HepG2 (cell line): ENCODE data around the gene CLN6. TPM values are rescaled to one million over a fixed set of nuclear protein-coding genes. Genes with fewer than 3 reads are reported as not detected.

Source experiments
- ATAC-seq: fragments of 200-7000 bp; cut with Tn5 transposase; 3 replicates; pipeline ENCODE4 v1.9.1; 2020; ENCODE audit warnings: mild to moderate bottlenecking, moderate library complexity
- BruUV-seq: library from RNA; stranded (reverse); fragments of 400-500 nt; replicated peaks from 2 replicates; lab custom pipeline; 2021; lab: Mats Ljungman, UMichigan
- CTCF ChIA-PET: fragments of 300-600 bp; formaldehyde crosslinking; extraction: SDS; loops from one replicate; lab custom pipeline; 2021; ENCODE audit warnings: low total read pairs, inconsistent platforms, low intra/inter-chr PET ratio; lab: Yijun Ruan, JAX
- POLR2A ChIA-PET: fragments of 350-600 bp; sonication (Branson Sonifier 250); formaldehyde crosslinking; loops from one replicate; lab custom pipeline; 2020; ENCODE audit warnings: antibody characterized with exemption, inconsistent platforms; lab: Yijun Ruan, JAX
- DNase-seq: peaks from one replicate; pipeline ENCODE4 v3.0.0-alpha.2; 2015; ENCODE audit warnings: low spot score
- FAIRE-seq: peaks from 3 replicates; lab custom pipeline; 2011; peaks lifted over from hg19 to GRCh38; lab: Jason Lieb, UNC
- H2AFZ ChIP-seq: one replicate; pipeline ENCODE4 v1.6.1; 2011; ENCODE audit warnings: low read length, inconsistent platforms
- H3K27ac ChIP-seq: fragments of 300-600 bp; 3 replicates; pipeline ENCODE4 v1.8.0; 2011; ENCODE audit warnings: mixed run types, mild to moderate bottlenecking, mixed read lengths, low read length, inconsistent platforms; ENCODE audit not compliant: insufficient read depth; ENCODE audit errors: extremely low read length
- H3K27me3 ChIP-seq, 2 experiments: fragments of 200-600 bp in 1 of 2; 2 replicates in 1 of 2; 3 replicates in 1 of 2; pipeline versions ENCODE4 v1.6.0 to v1.8.0; 2011; ENCODE audit warnings: low read length in 2 of 2, mild to moderate bottlenecking in 2 of 2, moderate library complexity in 2 of 2, inconsistent platforms in 1 of 2; ENCODE audit not compliant: insufficient read depth in 2 of 2, control insufficient read depth in 1 of 2
- H3K36me3 ChIP-seq, 2 experiments: fragments of 200-600 bp in 1 of 2; replicated peaks in 1 of 2; 2 replicates in 1 of 2; 3 replicates in 1 of 2; pipeline versions ENCODE4 v1.5.1 to v1.8.0; 2011; ENCODE audit warnings: low read length in 2 of 2, inconsistent platforms in 1 of 2; ENCODE audit not compliant: insufficient read depth in 2 of 2, control insufficient read depth in 1 of 2
- H3K4me1 ChIP-seq: 2 replicates; pipeline ENCODE4 v1.5.1; 2012; ENCODE audit warnings: low read length, inconsistent platforms; ENCODE audit not compliant: insufficient read depth
- H3K4me2 ChIP-seq: 2 replicates; pipeline ENCODE4 v1.6.0; 2011; ENCODE audit warnings: low read depth, low read length, inconsistent platforms
- H3K4me3 ChIP-seq, 3 experiments: fragments of 200-600 bp in 1 of 3; sonication (generic), shearing (Covaris generic) in 1 of 3; replicated peaks in 1 of 3; 2 replicates each; pipeline ENCODE4 v1.5.1; 2011 to 2016; ENCODE audit warnings: low read length in 3 of 3, inconsistent platforms in 2 of 3, low read depth in 2 of 3, mild to moderate bottlenecking in 2 of 3, control low read depth in 1 of 3, mixed read lengths in 1 of 3; ENCODE audit not compliant: insufficient read depth in 1 of 3
- H3K79me2 ChIP-seq: one replicate; pipeline ENCODE4 v1.6.1; 2011; ENCODE audit warnings: low read length, inconsistent platforms; ENCODE audit not compliant: insufficient read depth
- H3K9ac ChIP-seq: 2 replicates; pipeline ENCODE4 v1.6.0; 2011; ENCODE audit warnings: mild to moderate bottlenecking, low read depth, low read length, inconsistent platforms; ENCODE audit not compliant: insufficient read depth
- H3K9me3 ChIP-seq: 2 replicates; pipeline ENCODE4 v1.5.1; 2012; ENCODE audit warnings: mild to moderate bottlenecking, low read length
- H4K20me1 ChIP-seq: 2 replicates; pipeline ENCODE4 v1.6.0; 2011; ENCODE audit warnings: inconsistent platforms, mild to moderate bottlenecking, low read length, moderate library complexity; ENCODE audit not compliant: insufficient read depth
- FOXA3 ChIP-seq: IDR thresholded peaks from 2 replicates; pipeline ENCODE4 v1.6.1; 2016; ENCODE audit warnings: missing genetic modification reagents, missing compliant biosample characterization
- FOXO1 ChIP-seq: sonication (generic); formaldehyde crosslinking; IDR thresholded peaks from 2 replicates; pipeline ENCODE4 v1.4.0; 2020; ENCODE audit warnings: missing genetic modification reagents
- FOXP4 ChIP-seq: sonication (generic); formaldehyde crosslinking; IDR thresholded peaks from 2 replicates; pipeline ENCODE4 v1.4.0; 2020; ENCODE audit warnings: missing genetic modification reagents
- GATAD2A ChIP-seq: IDR thresholded peaks from 2 replicates; pipeline ENCODE4 v1.6.1; 2016
- GRHL1 ChIP-seq: sonication (generic); formaldehyde crosslinking; conservative IDR thresholded peaks from 2 replicates; pipeline ENCODE4 v1.8.0; 2022; ENCODE audit warnings: missing genetic modification reagents
- HDAC2 ChIP-seq: sonication (generic); formaldehyde crosslinking; IDR thresholded peaks from 2 replicates; pipeline ENCODE4 v1.4.0; 2020; ENCODE audit warnings: missing genetic modification reagents
- MEF2D ChIP-seq: sonication (generic); formaldehyde crosslinking; IDR thresholded peaks from 2 replicates; pipeline ENCODE4 v1.5.1; 2020; ENCODE audit warnings: mild to moderate bottlenecking, missing genetic modification reagents
- MTA1 ChIP-seq: sonication (generic); formaldehyde crosslinking; IDR thresholded peaks from 2 replicates; pipeline ENCODE4 v1.4.0; 2020; ENCODE audit warnings: missing genetic modification reagents, mild to moderate bottlenecking, borderline replicate concordance
- ZNF7 ChIP-seq: IDR thresholded peaks from 2 replicates; pipeline ENCODE4 v1.6.1; 2016; ENCODE audit warnings: missing biosample characterization, missing genetic modification reagents
- WGBS: methylation state at CpG from one replicate; pipeline ENCODE4 v1.1.6; 2017; ENCODE audit warnings: low lambda C conversion rate; 5-methylcytosine and 5-hydroxymethylcytosine counted together
- in situ Hi-C: cut with HindIII; loops from 2 replicates; pipeline ENCODE4 v1.10.0; 2017; ENCODE audit warnings: low pct_unique_long_range_greater_than_20kb; ENCODE audit not compliant: extremely low pct_ligation_motif_present
- intact Hi-C: fragments of 100-400 bp; cut with micrococcal nuclease; formaldehyde crosslinking; loops from one replicate; pipeline ENCODE4 v1.10.0; 2022; ENCODE audit not compliant: unreplicated experiment
- polyA plus RNA-seq, 8 experiments: library from polyadenylated mRNA; depleted of rRNA in 3 of 8; stranded (reverse) in 7 of 8; unstranded in 1 of 8; fragments of >200 nt; fragmentation: Illumina TruSeq in 4 of 8; extraction: Trizol in 4 of 8; gene quantifications; 2 replicates each; pipeline versions ENCODE4 v1.2.1 to v1.2.3, GENCODE V29; 2011 to 2016; ENCODE audit warnings: low read depth in 4 of 8, missing spikeins in 1 of 8, mixed read lengths in 1 of 8; ENCODE audit not compliant: insufficient read depth in 1 of 8
- total RNA-seq, 5 experiments: library from RNA; depleted of rRNA; stranded (reverse); fragments of >200 nt; fragmentation: Illumina TruSeq; extraction: Trizol; gene quantifications; 2 replicates each; pipeline ENCODE4 v1.2.3, GENCODE V29; 2016; ENCODE audit warnings: low read depth in 1 of 5
- TF ChIP-seq, protein P1 (sequence below): fragments of 450-650 bp; IDR thresholded peaks from 2 replicates; pipeline ENCODE4 v1.6.1; 2016
- TF ChIP-seq, protein P2 (sequence below): IDR thresholded peaks from 2 replicates; pipeline ENCODE4 v1.6.1; 2016

Gene CLN6
- total and polyA plus RNA-seq, 2 of the 13 experiments (the other 11 are each of a cell fraction or from before 2014, with no cell fraction given), result 24.9 to 27.1 TPM

- Histone ChIP-seq H3K79me2 (peaks cover 36% of the 10 kb centered on the region), H3K4me1 (peaks cover 78% of the 10 kb centered on the region), H3K9ac (peak overlapping the region; percentile 93), H3K27ac (peak overlapping the region; percentile 97), H4K20me1 (peaks cover 27% of the 10 kb centered on the region), H3K36me3 (no peaks in the 10 kb centered on the region), H3K27me3 (no peaks in the 10 kb centered on the region; a peak in 1 of 5 replicates), H3K9me3 (no peaks in the 10 kb centered on the region), H3K4me2 (peak overlapping the region; percentile 97), H2AFZ (peak overlapping the region; percentile 79), H3K4me3 (peak overlapping the region; percentile 92 to 99 (median 98))
- 0% methylated on average over 3 of the region's 3 CpGs for WGBS
- intact Hi-C loops, result loop anchor here (5.0 kb wide), 1 partner anchor 44 kb away; no protein-coding TSS in a partner anchor
- DNase-seq (no peak), ATAC-seq (no peak), FAIRE-seq (no peak)
- in situ Hi-C loops, result no loop called here
- TSS peak; percentile 80 for BruUV-seq
- peak; percentile 67; the same call in 1 of the 2 replicates for TF ChIP-seq ZNF7 (CRISPR knock-in tag)
- TF ChIP-seq, protein P1, sequence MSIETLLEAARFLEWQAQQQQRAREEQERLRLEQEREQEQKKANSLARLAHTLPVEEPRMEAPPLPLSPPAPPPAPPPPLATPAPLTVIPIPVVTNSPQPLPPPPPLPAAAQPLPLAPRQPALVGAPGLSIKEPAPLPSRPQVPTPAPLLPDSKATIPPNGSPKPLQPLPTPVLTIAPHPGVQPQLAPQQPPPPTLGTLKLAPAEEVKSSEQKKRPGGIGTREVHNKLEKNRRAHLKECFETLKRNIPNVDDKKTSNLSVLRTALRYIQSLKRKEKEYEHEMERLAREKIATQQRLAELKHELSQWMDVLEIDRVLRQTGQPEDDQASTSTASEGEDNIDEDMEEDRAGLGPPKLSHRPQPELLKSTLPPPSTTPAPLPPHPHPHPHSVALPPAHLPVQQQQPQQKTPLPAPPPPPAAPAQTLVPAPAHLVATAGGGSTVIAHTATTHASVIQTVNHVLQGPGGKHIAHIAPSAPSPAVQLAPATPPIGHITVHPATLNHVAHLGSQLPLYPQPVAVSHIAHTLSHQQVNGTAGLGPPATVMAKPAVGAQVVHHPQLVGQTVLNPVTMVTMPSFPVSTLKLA, result no peak
- POLR2A ChIA-PET, result interaction anchor here (0.8 to 3.1 kb wide), 12 partner anchors 9 to 540 kb away, joined by 3 to 51 read pairs (median 5); partner anchors contain the start of gene CLN6
- CTCF ChIA-PET, result no interaction called here
Observed at GRCh38 chr15:68276668-68277067, 47.1 kb upstream of the CLN6 start.

GRCh38 chr15:68275165-68275746 is 45.7 kb upstream of the CLN6 start:
- intact Hi-C loops (loop anchor here (5.0 kb wide), 1 partner anchor 43 kb away; no protein-coding TSS in a partner anchor), in situ Hi-C loops (no loop called here)
- peaks cover 15% of the 10 kb centered on the region for H4K20me1 ChIP-seq
- no peaks in the 10 kb centered on the region for H3K9me3 ChIP-seq
- no peaks in the 10 kb centered on the region; a peak in 1 of 5 replicates for H3K27me3 ChIP-seq
- peaks cover 75% of the 10 kb centered on the region for H3K4me1 ChIP-seq
- POLR2A ChIA-PET, result no interaction called here
- no TSS peak for BruUV-seq
- FAIRE-seq, result no peak
- CTCF ChIA-PET, result no interaction called here
- H3K27ac ChIP-seq, result peak overlapping the region; percentile 36
- WGBS, result 24% methylated on average over 3 of the region's 3 CpGs
- peak overlapping the region; percentile 97 for H3K4me2 ChIP-seq
- 0 out of 2 replicates have a peak overlapping the region, but pooled peaks have one; percentile 3 for H3K9ac ChIP-seq
- no peak overlapping the region for H3K4me3 ChIP-seq
- DNase-seq, result peak; percentile 68
- no peak overlapping the region for H2AFZ ChIP-seq
- peaks cover 22% of the 10 kb centered on the region for H3K79me2 ChIP-seq
- ATAC-seq, result no peak
- H3K36me3 ChIP-seq, result no peaks in the 10 kb centered on the region
- peak; percentile 89 for TF ChIP-seq FOXA3 (CRISPR knock-in tag)
- TF ChIP-seq, protein P2, sequence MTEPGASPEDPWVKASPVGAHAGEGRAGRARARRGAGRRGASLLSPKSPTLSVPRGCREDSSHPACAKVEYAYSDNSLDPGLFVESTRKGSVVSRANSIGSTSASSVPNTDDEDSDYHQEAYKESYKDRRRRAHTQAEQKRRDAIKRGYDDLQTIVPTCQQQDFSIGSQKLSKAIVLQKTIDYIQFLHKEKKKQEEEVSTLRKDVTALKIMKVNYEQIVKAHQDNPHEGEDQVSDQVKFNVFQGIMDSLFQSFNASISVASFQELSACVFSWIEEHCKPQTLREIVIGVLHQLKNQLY (CRISPR knock-in tag), result no peak
- no peak for TF ChIP-seq GRHL1 (CRISPR knock-in tag)
- no peak for TF ChIP-seq MTA1
- peak; percentile 72; the same call in 1 of the 2 replicates for TF ChIP-seq MEF2D (CRISPR knock-in tag)
- no peak for TF ChIP-seq HDAC2 (CRISPR knock-in tag)
- TF ChIP-seq FOXO1 (CRISPR knock-in tag), result peak; percentile 75; the same call in 1 of the 2 replicates
- TF ChIP-seq GATAD2A (CRISPR knock-in tag), result peak; percentile 60
- peak; percentile 78 for TF ChIP-seq FOXP4 (CRISPR knock-in tag)
